Tibial nerve (tissue), 4 donors: ENCODE results near the gene ZNF408.

ENCODE experiments used
- CTCF ChIP-seq, 5 experiments: fragments of 200-600 bp in 3 of 5; fragments of 450-650 bp in 2 of 5; sonication (generic) in 3 of 5; IDR thresholded peaks; one replicate each; pipeline ENCODE4 v1.5.1; 2016 to 2019; ENCODE audit warnings: antibody characterized with exemption in 5 of 5, mild to moderate bottlenecking in 3 of 5, moderate library complexity in 2 of 5
- EP300 ChIP-seq, 2 donors: sonication (generic); formaldehyde crosslinking; IDR thresholded peaks; one replicate each; pipeline ENCODE4 v1.6.1; 2017; ENCODE audit warnings: antibody characterized with exemption in 2 of 2, mild to moderate bottlenecking in 1 of 2
- POLR2A ChIP-seq, 2 donors: fragments of 450-650 bp; IDR thresholded peaks; one replicate each; pipeline ENCODE4 v1.6.1; 2017; ENCODE audit warnings: antibody characterized with exemption in 2 of 2, mild to moderate bottlenecking in 2 of 2, moderate library complexity in 2 of 2

- TF ChIP-seq CTCF (IDR thresholded peaks at IDR 0.05) (no peak), POLR2A (IDR thresholded peaks at IDR 0.05) (no peak), EP300 (IDR thresholded peaks at IDR 0.05) (no peak)
Observed at GRCh38 chr11:46745328-46745727, 44.5 kb downstream of the ZNF408 start.
